ENCODE measurements around the gene CRBN. TPM values are rescaled to one million over a fixed set of nuclear protein-coding genes. Genes with fewer than 3 reads are reported as not detected.
A peak's percentile ranks its signal among the peaks of the same experiment; 100 is the strongest.

The CRBN gene
- total and polyA plus RNA-seq, 2 of the 13 experiments (the other 11 are each of a cell fraction or from before 2014, with no cell fraction given), result 30.8 to 36.1 TPM

- ATAC-seq (no peak), DNase-seq (ENCODE audit: low spot score) (peak; percentile 14), FAIRE-seq (no peak)
- Histone ChIP-seq H3K4me2 (ENCODE audit: low read depth, low read length) (peak overlapping the region; percentile 90), H3K4me1 (ENCODE audit: insufficient read depth, low read length) (peaks cover 25% of the 10 kb centered on the region), H3K9ac (ENCODE audit: insufficient read depth, low read depth, low read length) (peak overlapping the region; percentile 86), H2AFZ (ENCODE audit: low read length) (no peak overlapping the region), H3K27ac (ENCODE audit: extremely low read length, insufficient read depth, low read length) (no peak overlapping the region), H3K36me3 (replicated peaks in 1 of 2; ENCODE audit: control insufficient read depth in 1 of 2, insufficient read depth in 2 of 2, low read length in 2 of 2) (peaks cover 1 to 19% of the 10 kb centered on the region in 2 experiments; a peak in 4 of 5 replicates), H4K20me1 (ENCODE audit: insufficient read depth, low read length) (peaks cover 21% of the 10 kb centered on the region; the same call in 1 of the 2 replicates), H3K79me2 (ENCODE audit: insufficient read depth, low read length) (peaks cover 33% of the 10 kb centered on the region), H3K27me3 (ENCODE audit: control insufficient read depth in 1 of 2, insufficient read depth in 2 of 2, low read length in 2 of 2) (no peaks in the 10 kb centered on the region; a peak in 1 of 5 replicates), H3K9me3 (ENCODE audit: low read length) (no peaks in the 10 kb centered on the region), H3K4me3 (replicated peaks in 1 of 3; ENCODE audit: insufficient read depth in 1 of 3, low read depth in 2 of 3, low read length in 3 of 3) (peak overlapping the region; percentile 90 to 99 (median 97); a peak in 5 of 6 replicates)
- CTCF ChIA-PET (ENCODE audit: low intra/inter-chr PET ratio, low total read pairs), result no interaction called here
- POLR2A ChIA-PET, result no interaction called here
- in situ Hi-C loops (cut with HindIII; ENCODE audit: extremely low pct_ligation_motif_present, low pct_unique_long_range_greater_than_20kb), result no loop called here
- intact Hi-C loops (cut with micrococcal nuclease; ENCODE audit: unreplicated experiment), result loop anchor here (10.0 kb wide), 1 partner anchor 1567 kb away; no protein-coding TSS in a partner anchor
- TF ChIP-seq FOSL2 (CRISPR knock-in tag; IDR thresholded peaks at IDR 0.05) (peak; percentile 83), SAP130 (CRISPR knock-in tag; IDR thresholded peaks at IDR 0.05; ENCODE audit: low read depth) (0 out of 2 replicates have a peak, but pooled peaks have one; percentile 7), RFX5 (IDR thresholded peaks at IDR 0.05; ENCODE audit: low read depth, low read length) (no peak)
- TF ChIP-seq, protein P1, sequence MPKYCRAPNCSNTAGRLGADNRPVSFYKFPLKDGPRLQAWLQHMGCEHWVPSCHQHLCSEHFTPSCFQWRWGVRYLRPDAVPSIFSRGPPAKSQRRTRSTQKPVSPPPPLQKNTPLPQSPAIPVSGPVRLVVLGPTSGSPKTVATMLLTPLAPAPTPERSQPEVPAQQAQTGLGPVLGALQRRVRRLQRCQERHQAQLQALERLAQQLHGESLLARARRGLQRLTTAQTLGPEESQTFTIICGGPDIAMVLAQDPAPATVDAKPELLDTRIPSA (CRISPR knock-in tag; IDR thresholded peaks at IDR 0.05; ENCODE audit: borderline replicate concordance), result no peak
- 46% methylated on average over 10 of the region's 10 CpGs for WGBS (ENCODE audit: low lambda C conversion rate)
- BruUV-seq (replicated peaks), result no TSS peak
These were observed 1.5 kb downstream of the CRBN start for GRCh38 chr3:3177861-3178497.

GRCh38 chr3:3172627-3173026 lies 6.9 kb downstream of the CRBN start:
- CTCF ChIA-PET (ENCODE audit: low intra/inter-chr PET ratio, low total read pairs), result no interaction called here
- intact Hi-C loops (cut with micrococcal nuclease; ENCODE audit: unreplicated experiment) (loop anchor here (10.0 kb wide), 1 partner anchor 1572 kb away; no protein-coding TSS in a partner anchor), in situ Hi-C loops (cut with HindIII; ENCODE audit: extremely low pct_ligation_motif_present, low pct_unique_long_range_greater_than_20kb) (no loop called here)
- no peaks in the 10 kb centered on the region for H3K9me3 ChIP-seq (ENCODE audit: low read length)
- H3K4me1 ChIP-seq (ENCODE audit: insufficient read depth, low read length), result peaks cover 9% of the 10 kb centered on the region
- H3K4me2 ChIP-seq (ENCODE audit: low read depth, low read length), result no peak overlapping the region
- no peak for FAIRE-seq
- TF ChIP-seq IRF2 (CRISPR knock-in tag; IDR thresholded peaks at IDR 0.05) (peak; percentile 83), ZNF431 (CRISPR knock-in tag; IDR thresholded peaks at IDR 0.05; ENCODE audit: borderline replicate concordance, low read depth) (no peak), ZNF317 (CRISPR knock-in tag; IDR thresholded peaks at IDR 0.05) (no peak)
- H2AFZ ChIP-seq (ENCODE audit: low read length), result no peak overlapping the region
- no peak for ATAC-seq
- POLR2A ChIA-PET, result no interaction called here
- WGBS (ENCODE audit: low lambda C conversion rate), result 89% methylated on average over 1 of the region's 1 CpG
- H3K27me3 ChIP-seq (ENCODE audit: control insufficient read depth in 1 of 2, insufficient read depth in 2 of 2, low read length in 2 of 2), result no peaks in the 10 kb centered on the region
- H3K36me3 ChIP-seq (replicated peaks in 1 of 2; ENCODE audit: control insufficient read depth in 1 of 2, insufficient read depth in 2 of 2, low read length in 2 of 2), result peaks cover 4 to 52% of the 10 kb centered on the region in 2 experiments
- peaks cover 14% of the 10 kb centered on the region for H3K79me2 ChIP-seq (ENCODE audit: insufficient read depth, low read length)
- no peak for DNase-seq (ENCODE audit: low spot score)
- no peak overlapping the region for H3K4me3 ChIP-seq (replicated peaks in 1 of 3; ENCODE audit: insufficient read depth in 1 of 3, low read depth in 2 of 3, low read length in 3 of 3)
- no peak overlapping the region for H3K27ac ChIP-seq (ENCODE audit: extremely low read length, insufficient read depth, low read length)
- H4K20me1 ChIP-seq (ENCODE audit: insufficient read depth, low read length), result peaks cover 4% of the 10 kb centered on the region; the same call in 1 of the 2 replicates
- BruUV-seq (replicated peaks), result no TSS peak
- no peak overlapping the region for H3K9ac ChIP-seq (ENCODE audit: insufficient read depth, low read depth, low read length)

Measured in HepG2 (cell line).